Sigmoid colon (tissue), 7 donors: Measurements from ENCODE around the gene BLMH. TPM values are rescaled to one million over a fixed set of nuclear protein-coding genes. Genes with fewer than 3 reads are reported as not detected.
A peak's percentile ranks its signal among the peaks of the same experiment; 100 is the strongest.

ENCODE experiments used
- DNase-seq: peaks from one replicate; pipeline ENCODE4 v3.0.0-alpha.2; 2019
- H3K27ac ChIP-seq, 4 donors: fragments of 200-600 bp; sonication (generic); one replicate each; pipeline ENCODE4 v1.5.1; 2016 to 2019; ENCODE audit warnings: mild to moderate bottlenecking in 1 of 4
- H3K27me3 ChIP-seq, 3 donors: fragments of 200-600 bp; sonication (generic); one replicate each; pipeline ENCODE4 v1.5.1; 2019; ENCODE audit warnings: mild to moderate bottlenecking in 1 of 3
- H3K36me3 ChIP-seq, 4 donors: fragments of 200-600 bp; sonication (generic); one replicate each; pipeline ENCODE4 v1.5.1; 2016 to 2019
- H3K4me1 ChIP-seq, 4 donors: fragments of 200-600 bp; sonication (generic); one replicate each; pipeline ENCODE4 v1.5.1; 2017 to 2019
- H3K4me3 ChIP-seq, 4 donors: fragments of 200-600 bp; sonication (generic); one replicate each; pipeline ENCODE4 v1.5.1; 2017 to 2019; ENCODE audit warnings: mild to moderate bottlenecking in 2 of 4, moderate library complexity in 1 of 4
- H3K9me3 ChIP-seq, 4 donors: fragments of 200-600 bp in 3 of 4; sonication (generic) in 3 of 4; one replicate each; pipeline versions ENCODE4 v1.5.1 to v1.6.1; 2013 to 2019
- EP300 ChIP-seq, 4 donors: sonication (generic); formaldehyde crosslinking; IDR thresholded peaks; one replicate each; pipeline ENCODE4 v1.6.1; 2017; ENCODE audit warnings: antibody characterized with exemption in 4 of 4
- POLR2A ChIP-seq, 2 donors: fragments of 450-650 bp; IDR thresholded peaks; one replicate each; pipeline ENCODE4 v1.6.1; 2016; ENCODE audit warnings: antibody characterized with exemption in 2 of 2, mild to moderate bottlenecking in 2 of 2, moderate library complexity in 2 of 2
- POLR2AphosphoS5 ChIP-seq, 4 donors: sonication (generic); formaldehyde crosslinking; IDR thresholded peaks; one replicate each; pipeline ENCODE4 v1.6.1; 2017; ENCODE audit warnings: antibody characterized with exemption in 4 of 4
- WGBS, 2 donors: extraction: QIAGEN DNeasy Blood & Tissue Kit; methylation state at CpG; one replicate each; pipeline ENCODE4 v1.1.7; 2013; 5-methylcytosine and 5-hydroxymethylcytosine counted together
- intact Hi-C: fragments of 100-400 bp; cut with DNase I; formaldehyde crosslinking; loops from one replicate; pipeline ENCODE4 v1.15.1; 2023
- polyA plus RNA-seq, 3 donors: library from polyadenylated mRNA; stranded (reverse); fragments of 200-250 nt; gene quantifications; one replicate each; pipeline ENCODE4 v1.2.3, GENCODE V29; 2013
- total RNA-seq, 4 donors: library from RNA; depleted of rRNA; stranded (reverse); fragments of >200 nt; gene quantifications; one replicate each; pipeline ENCODE4 v1.1.0, GENCODE V29; 2016
- TF ChIP-seq, protein P1 (sequence below), 4 experiments: fragments of 450-650 bp in 3 of 4; fragments of 200-600 bp in 1 of 4; IDR thresholded peaks; one replicate each; pipeline ENCODE4 v1.5.1; 2016 to 2019; ENCODE audit warnings: antibody characterized with exemption in 4 of 4, mild to moderate bottlenecking in 3 of 4, moderate library complexity in 2 of 4
- donor health status: healthy with polysubstance abuse.
- donor health status: Bipolar disorder and iron deficiency.
- donor health status: healthy.

BLMH gene
- total and polyA plus RNA-seq, 7 donors, result 8.6 to 33.8 (median 20.8) TPM

DNA sequence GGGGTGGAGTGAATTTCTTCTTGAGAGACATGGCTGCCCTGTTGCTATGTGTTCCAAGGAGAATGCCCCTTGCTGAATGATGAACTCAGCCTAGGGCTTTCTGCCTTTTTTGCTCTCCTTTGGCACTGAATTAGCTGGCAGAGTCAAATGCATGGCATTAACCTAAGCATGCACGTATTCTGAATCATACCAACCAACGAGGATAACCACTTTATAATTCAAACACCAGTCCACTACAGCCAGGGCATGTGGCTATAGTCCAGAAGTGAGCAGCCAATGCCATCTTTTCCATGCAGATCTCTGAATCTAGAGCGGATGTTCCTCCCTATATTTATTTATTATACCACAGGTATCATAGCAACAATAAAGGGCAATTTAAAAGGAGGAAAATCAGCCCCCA is 26.4 kb upstream of the BLMH start:
- Histone ChIP-seq H3K36me3 (no peaks in the 10 kb centered on the region), H3K4me3 (no peak overlapping the region), H3K27ac (peak overlapping the region in 1 of 4 donors; percentile 34), H3K9me3 (no peaks in the 10 kb centered on the region), H3K27me3 (no peaks in the 10 kb centered on the region), H3K4me1 (no peaks in the 10 kb centered on the region)
- TF ChIP-seq POLR2AphosphoS5 (IDR thresholded peaks at IDR 0.05) (no peak), POLR2A (IDR thresholded peaks at IDR 0.05) (no peak), EP300 (IDR thresholded peaks at IDR 0.05) (no peak)
- TF ChIP-seq, protein P1, sequence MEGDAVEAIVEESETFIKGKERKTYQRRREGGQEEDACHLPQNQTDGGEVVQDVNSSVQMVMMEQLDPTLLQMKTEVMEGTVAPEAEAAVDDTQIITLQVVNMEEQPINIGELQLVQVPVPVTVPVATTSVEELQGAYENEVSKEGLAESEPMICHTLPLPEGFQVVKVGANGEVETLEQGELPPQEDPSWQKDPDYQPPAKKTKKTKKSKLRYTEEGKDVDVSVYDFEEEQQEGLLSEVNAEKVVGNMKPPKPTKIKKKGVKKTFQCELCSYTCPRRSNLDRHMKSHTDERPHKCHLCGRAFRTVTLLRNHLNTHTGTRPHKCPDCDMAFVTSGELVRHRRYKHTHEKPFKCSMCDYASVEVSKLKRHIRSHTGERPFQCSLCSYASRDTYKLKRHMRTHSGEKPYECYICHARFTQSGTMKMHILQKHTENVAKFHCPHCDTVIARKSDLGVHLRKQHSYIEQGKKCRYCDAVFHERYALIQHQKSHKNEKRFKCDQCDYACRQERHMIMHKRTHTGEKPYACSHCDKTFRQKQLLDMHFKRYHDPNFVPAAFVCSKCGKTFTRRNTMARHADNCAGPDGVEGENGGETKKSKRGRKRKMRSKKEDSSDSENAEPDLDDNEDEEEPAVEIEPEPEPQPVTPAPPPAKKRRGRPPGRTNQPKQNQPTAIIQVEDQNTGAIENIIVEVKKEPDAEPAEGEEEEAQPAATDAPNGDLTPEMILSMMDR (IDR thresholded peaks at IDR 0.05), result no peak
- intact Hi-C loops, result no loop called here
- WGBS, 2 donors, result 69 to 81% methylated on average over 3 of the region's 3 CpGs
- no peak for DNase-seq

DNA sequence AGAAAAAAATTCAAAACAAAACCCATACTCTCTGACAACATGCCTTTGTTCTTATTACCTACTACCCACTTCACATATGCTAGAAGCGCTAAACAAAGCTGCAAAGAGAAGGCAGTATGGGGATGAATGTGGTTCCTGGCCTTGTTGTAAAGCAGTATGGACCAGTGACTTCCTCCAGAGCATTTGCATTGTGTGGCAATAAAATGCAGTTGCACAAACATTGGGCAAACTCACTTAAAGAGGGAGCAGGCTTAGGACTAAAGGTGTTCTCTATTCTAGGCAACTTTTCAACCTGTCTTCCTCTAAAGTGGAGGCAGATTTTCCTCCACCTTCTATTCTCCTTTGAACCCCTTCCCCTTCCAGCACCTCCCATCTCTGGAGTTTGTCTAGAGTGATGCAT is 25.0 kb upstream of the BLMH start:
- intact Hi-C loops, result no loop called here
- WGBS, 2 donors, result 21 to 63% methylated on average over 1 of the region's 1 CpG

DNA sequence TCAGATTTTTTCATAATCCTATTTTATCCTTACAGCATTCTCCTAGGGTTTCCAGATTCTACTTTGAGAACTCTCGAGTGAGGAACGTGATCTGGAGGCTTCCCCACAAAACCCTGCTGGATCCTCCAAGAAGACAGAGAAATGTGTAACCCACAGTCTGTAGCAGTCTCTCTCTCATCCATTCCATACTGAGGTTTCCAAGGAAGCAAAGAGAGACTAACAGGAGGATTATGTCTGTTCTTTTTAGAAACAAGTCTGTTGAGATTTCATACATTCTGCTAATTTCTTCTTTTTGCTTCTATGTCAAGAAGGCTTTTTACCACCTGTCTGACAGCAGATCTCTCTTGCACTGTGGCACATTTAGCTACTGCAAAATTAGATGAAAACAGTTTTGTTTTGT is 23.4 kb upstream of the BLMH start:
- Histone ChIP-seq H3K9me3 (no peaks in the 10 kb centered on the region), H3K36me3 (no peaks in the 10 kb centered on the region), H3K4me3 (no peak overlapping the region), H3K27ac (no peak overlapping the region), H3K4me1 (no peaks in the 10 kb centered on the region), H3K27me3 (no peaks in the 10 kb centered on the region)
- intact Hi-C loops, result no loop called here
- no peak for DNase-seq
- TF ChIP-seq EP300 (IDR thresholded peaks at IDR 0.05) (no peak), POLR2AphosphoS5 (IDR thresholded peaks at IDR 0.05) (no peak), POLR2A (IDR thresholded peaks at IDR 0.05) (no peak)
- 83 to 84% methylated on average over 2 of the region's 2 CpGs for WGBS, 2 donors

More for the DNA sequence above, 25.0 kb upstream of the BLMH start:
- Histone ChIP-seq H3K27ac (no peak overlapping the region), H3K4me1 (no peaks in the 10 kb centered on the region), H3K4me3 (no peak overlapping the region), H3K36me3 (no peaks in the 10 kb centered on the region), H3K27me3 (no peaks in the 10 kb centered on the region), H3K9me3 (no peaks in the 10 kb centered on the region)
- TF ChIP-seq POLR2A (IDR thresholded peaks at IDR 0.05) (no peak), EP300 (IDR thresholded peaks at IDR 0.05) (no peak), POLR2AphosphoS5 (IDR thresholded peaks at IDR 0.05) (no peak)
- TF ChIP-seq, protein P1 (IDR thresholded peaks at IDR 0.05), result no peak
- no peak for DNase-seq

DNA sequence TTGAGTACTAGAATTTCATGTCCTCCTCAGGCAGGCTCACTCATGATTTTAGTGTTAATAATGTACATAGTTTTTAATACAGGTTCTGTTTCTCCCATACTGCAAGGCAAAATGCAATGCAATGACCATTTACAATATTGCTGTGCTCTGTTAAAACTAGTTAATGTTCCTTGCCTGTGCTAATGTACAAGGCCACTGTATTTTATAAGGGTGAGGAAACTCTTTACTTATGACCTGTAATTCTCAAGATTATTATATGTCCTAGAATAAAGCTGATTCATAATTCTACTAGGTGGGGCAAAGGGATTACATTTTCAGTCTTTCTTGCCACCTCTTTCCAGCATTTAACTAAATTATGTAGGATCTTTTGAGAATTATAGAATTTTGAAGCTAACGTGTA is 22.7 kb upstream of the BLMH start:
- Histone ChIP-seq H3K9me3 (no peaks in the 10 kb centered on the region), H3K36me3 (no peaks in the 10 kb centered on the region), H3K4me3 (no peak overlapping the region), H3K27me3 (no peaks in the 10 kb centered on the region), H3K27ac (no peak overlapping the region), H3K4me1 (no peaks in the 10 kb centered on the region)
- DNase-seq, result no peak
- WGBS, 2 donors, result 70 to 85% methylated on average over 1 of the region's 1 CpG
- intact Hi-C loops, result no loop called here
- TF ChIP-seq, protein P1 (IDR thresholded peaks at IDR 0.05), result no peak

DNA sequence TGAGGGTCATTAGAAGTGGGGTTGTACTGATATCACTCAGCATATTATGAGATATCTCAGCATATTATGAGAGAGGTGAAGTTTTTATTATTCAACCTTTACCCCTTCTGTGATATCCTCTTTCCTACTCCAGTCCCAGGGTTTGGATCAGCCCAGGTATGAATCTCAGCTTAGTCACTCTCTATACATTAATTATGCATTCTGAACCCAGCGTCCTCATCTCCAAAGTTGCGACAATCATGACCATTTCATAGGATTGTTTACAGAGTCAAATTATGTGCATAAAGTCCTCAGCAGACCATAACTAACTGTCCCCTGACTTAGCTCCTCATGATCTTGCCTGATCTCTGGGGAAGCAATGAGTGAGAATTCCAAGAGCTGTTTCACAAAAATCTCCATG is 20.5 kb upstream of the BLMH start:
- H3K4me3 ChIP-seq, result no peak overlapping the region
- intact Hi-C loops, result no loop called here
- no peaks in the 10 kb centered on the region for H3K9me3 ChIP-seq
- no peaks in the 10 kb centered on the region for H3K36me3 ChIP-seq
- H3K27me3 ChIP-seq, result no peaks in the 10 kb centered on the region
- no peak overlapping the region for H3K27ac ChIP-seq
- WGBS, 2 donors, result 22 to 76% methylated on average over 2 of the region's 2 CpGs
- TF ChIP-seq EP300 (IDR thresholded peaks at IDR 0.05), result no peak
- TF ChIP-seq, protein P1 (IDR thresholded peaks at IDR 0.05), result no peak
- TF ChIP-seq POLR2AphosphoS5 (IDR thresholded peaks at IDR 0.05), result no peak
- TF ChIP-seq POLR2A (IDR thresholded peaks at IDR 0.05), result no peak
- no peaks in the 10 kb centered on the region for H3K4me1 ChIP-seq
- no peak for DNase-seq
